SKM-1 treated with dmso at 0.1 percent for 144 hours (cell line): ENCODE measurements around the gene VASP.

ENCODE experiments used
- DNase-seq: peaks from one replicate; lab custom pipeline; 2025; ENCODE audit not compliant: unreplicated experiment; lab: John Stamatoyannopoulos, UW

VASP gene

DNA sequence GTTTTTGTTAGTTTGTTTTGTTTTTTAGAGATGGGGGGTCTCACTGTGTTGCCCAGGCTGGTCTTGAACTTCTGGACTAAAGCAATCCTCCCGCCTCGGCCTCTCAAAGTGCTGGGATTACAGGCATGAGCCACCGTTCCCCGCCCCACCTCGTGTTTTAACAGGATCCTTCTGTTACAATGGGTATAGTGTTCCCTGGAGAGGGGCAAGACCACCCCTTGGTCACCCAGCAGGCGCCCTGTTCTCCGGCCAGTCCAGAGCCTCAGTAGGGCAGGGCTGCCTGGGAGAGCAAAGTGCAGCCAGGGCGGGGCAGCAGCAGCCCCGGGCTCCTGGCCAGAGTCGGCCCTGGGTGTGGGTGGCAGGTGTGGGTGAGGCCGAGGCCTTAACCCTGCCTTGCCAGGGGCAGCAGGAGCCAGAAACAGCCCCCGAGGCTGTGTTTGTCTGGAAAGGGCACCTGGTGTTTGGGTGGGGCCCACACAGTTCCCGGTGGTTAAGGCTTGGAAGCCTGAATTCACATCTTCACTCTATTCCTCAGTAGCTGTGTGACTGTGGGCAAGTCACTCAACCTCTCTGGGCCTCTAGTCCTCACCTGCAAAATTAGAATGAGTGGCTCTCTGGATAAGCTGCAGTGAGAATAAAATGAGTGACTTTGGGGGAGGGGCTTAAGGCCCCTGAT lies 7.2 kb downstream of the VASP start:
- no peak for DNase-seq

DNA sequence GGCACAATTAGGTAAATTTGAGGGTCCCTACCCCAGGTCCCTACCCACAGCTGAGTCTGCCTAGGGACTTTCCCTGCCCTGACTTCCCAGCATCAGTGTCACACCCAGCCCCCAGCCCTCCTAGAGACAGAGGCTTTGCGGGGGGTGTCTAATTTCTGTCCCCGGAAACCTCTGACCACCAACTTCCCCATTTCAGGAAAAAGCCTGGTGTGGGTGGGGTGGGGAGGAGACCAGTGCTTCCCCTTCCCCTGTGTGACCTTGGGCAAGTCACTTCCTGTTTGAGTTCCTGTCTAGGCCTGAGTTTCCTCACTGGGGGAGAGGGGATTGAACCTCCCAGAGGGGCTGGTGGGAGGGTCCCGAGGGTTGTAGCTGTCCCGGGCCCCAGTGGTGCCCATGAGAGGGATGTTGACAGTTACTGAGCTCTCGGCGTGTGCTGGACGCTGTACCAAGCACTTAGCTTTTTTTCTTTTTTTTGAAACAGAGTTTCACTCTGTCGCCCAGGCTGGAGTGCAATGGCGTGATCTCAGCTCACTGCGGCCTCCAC lies 7.9 kb downstream of the VASP start:
- peak; percentile 74 for DNase-seq

DNA sequence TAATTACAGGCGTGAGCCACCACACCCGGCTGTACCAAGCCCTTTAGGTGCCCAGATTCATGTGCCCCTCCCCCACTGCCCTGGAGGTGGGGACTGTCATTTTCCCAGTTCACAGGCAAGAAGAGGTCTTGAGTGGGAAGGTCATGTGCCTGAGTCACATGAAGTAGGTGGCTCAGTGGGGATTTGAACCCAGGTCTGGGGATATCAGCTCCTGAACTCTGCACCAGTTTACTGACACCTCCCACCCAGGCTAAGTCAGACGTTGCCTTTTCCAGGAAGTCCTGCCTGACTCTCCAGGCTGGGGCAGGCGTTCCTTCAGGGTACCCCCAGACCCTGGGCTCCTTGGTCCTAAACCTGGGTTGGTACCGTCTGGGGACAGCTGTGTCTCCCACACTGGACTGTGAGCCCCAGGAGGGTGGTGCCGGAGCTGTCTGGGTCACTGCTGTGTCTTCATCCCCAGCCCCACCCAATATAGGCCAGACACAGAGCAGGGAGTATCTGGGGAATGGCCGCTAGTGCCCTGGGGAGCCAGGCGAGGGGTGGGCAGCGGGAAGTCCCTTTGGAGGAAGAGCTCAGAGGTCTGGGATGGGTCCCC lies 8.6 kb downstream of the VASP start:
- no peak for DNase-seq

DNA sequence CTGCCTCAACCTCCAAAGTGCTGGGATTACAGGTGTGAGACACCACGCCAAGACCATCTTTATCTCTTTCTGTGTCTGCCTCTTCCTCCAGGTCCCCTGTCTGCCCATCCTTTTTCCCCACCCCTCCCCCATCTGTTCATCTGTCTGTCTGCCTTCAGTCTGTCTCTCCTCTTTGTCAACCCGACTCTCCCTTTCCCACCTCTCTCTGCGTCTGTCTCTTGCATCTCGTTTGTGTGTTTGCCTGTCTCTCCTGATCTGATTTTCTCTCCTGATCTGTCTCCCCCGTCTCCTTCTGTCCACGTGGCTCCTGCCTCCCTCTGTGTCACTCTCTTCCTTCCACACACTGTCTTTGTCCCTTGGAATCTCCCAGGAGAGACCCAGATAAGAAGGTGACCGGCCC lies 10.0 kb downstream of the VASP start:
- no peak for DNase-seq

DNA sequence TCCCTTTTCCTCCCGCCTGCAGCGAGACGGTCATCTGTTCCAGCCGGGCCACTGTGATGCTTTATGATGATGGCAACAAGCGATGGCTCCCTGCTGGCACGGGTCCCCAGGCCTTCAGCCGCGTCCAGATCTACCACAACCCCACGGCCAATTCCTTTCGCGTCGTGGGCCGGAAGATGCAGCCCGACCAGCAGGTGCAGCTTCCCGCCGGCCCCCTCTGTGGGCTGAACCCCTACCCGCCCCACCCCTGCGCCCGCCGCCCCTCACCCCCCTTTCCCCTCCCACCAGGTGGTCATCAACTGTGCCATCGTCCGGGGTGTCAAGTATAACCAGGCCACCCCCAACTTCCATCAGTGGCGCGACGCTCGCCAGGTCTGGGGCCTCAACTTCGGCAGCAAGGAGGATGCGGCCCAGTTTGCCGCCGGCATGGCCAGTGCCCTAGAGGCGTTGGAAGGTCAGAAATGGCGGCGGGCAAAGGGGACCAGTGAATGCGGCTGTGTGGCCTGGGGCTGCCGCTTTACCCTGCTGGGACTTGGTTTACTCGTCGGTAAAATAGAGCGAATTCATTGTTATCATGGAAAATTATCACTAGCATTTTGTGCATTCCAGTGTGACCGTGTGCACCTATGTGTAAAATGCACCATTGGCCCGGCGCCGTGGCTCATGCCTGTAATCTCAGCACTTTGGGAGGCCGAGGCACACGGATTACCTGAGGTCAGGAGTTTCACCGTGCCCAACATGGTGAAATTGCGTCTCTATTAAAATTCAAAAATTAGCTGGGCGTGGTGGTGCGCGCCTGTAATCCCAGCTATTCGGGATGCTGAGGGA lies 10.6 kb downstream of the VASP start:
- DNase-seq: no peak

DNA sequence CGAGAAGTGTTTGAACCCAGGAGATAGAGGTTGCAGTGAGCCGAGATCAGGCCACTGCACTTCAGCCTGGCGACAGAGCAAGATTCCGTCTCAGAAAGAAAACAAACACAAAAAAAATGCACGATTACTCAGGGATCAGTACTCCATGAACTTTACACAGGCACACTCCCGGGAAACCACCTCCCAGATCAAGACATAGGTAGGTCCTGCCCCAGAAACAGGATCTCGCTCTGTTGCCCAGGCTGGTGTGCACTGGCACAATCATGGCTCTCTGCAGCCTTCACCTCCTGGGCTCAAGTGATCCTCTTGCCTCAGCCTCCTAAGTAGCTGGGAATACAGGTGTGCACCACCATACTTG lies 11.2 kb downstream of the VASP start:
- DNase-seq: no peak

DNA sequence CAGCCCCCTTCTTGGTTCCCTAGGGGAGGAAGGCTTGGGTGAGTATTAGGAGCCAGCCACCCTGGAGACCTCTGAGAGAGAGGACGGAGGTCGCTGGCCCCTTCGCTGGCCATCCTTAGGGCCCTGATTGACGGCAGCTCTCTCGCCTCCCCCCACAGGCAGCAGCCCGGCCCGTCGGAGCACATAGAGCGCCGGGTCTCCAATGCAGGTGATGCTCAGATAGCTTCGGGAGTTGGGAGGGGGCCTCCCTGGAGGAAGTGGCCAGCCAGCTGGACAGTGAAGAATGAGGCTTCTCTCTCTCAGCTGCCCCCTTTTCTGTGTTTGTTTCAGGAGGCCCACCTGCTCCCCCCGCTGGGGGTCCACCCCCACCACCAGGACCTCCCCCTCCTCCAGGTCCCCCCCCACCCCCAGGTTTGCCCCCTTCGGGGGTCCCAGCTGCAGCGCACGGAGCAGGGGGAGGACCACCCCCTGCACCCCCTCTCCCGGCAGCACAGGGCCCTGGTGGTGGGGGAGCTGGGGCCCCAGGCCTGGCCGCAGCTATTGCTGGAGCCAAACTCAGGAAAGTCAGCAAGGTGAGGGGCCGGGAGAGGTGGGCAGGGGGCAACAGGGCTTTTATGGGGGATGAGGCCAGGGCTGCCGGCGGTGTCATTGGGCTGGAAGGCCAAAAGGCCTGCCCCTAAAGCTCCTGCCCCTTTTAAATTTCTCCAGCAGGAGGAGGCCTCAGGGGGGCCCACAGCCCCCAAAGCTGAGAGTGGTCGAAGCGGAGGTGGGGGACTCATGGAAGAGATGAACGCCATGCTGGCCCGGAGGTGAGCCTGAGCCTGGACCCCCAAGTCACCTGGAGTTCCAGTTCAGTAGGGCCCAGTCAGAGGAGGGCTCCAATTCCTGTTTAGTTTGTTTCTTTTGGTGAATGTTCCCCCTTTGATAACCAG lies 15.0 kb downstream of the VASP start:
- no peak for DNase-seq

DNA sequence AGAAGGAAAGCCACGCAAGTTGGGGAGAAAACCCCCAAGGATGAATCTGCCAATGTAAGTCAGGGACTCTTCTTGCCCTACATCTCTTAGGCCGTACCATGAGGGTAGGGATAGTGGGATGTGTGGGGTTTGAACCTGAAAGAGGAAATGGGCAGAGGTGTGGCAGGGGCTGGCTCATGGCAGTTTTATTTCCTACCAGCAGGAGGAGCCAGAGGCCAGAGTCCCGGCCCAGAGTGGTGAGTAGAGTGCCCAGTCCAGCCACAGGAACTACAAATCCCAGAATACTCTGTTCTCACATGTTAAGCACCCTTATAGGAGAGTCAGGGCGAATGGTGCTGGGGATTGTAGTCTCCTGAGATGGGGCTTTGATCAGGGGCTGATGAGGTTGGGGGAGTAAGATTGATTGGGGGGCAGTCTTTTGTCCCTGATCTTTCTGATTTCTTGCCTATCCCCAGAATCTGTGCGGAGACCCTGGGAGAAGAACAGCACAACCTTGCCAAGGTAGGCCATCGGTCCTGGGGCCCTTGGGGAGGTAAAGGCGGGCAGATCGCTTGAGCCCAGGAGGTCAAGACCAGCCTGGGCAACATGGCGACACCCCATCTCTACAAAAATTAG lies 16.5 kb downstream of the VASP start:
- peak; percentile 66 for DNase-seq

DNA sequence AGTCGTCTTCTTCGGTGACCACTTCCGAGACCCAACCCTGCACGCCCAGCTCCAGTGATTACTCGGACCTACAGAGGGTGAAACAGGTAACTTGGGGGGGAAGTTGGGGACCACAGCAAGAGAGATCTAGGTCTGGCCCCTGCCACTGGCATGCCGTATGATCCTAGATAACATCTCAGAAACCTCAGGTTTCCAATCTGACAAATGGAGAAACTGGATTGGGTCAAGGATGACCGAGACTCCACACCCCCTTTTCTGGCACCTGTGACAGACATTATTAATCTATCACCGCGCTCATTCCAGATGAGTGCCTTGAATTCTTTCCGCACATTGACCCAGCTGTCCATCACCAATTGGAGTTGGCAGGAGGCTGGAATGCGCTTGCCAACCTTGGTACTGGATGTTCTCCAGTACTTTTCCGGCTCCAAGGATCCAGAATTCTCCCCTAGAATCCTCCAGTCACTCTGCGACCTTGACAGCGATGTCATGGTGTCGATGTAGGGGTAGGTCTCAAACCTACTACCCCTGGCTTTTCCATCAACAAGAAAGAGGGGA lies 17.4 kb downstream of the VASP start:
- no peak for DNase-seq

- no peak for DNase-seq
These were observed 18.9 kb downstream of the VASP start for GRCh38 chr19:45526143-45526542.

GRCh38 chr19:45526971-45527370 lies 19.7 kb downstream of the VASP start:
- DNase-seq: no peak

GRCh38 chr19:45527731-45528130 lies 20.5 kb downstream of the VASP start:
- DNase-seq: no peak

DNA sequence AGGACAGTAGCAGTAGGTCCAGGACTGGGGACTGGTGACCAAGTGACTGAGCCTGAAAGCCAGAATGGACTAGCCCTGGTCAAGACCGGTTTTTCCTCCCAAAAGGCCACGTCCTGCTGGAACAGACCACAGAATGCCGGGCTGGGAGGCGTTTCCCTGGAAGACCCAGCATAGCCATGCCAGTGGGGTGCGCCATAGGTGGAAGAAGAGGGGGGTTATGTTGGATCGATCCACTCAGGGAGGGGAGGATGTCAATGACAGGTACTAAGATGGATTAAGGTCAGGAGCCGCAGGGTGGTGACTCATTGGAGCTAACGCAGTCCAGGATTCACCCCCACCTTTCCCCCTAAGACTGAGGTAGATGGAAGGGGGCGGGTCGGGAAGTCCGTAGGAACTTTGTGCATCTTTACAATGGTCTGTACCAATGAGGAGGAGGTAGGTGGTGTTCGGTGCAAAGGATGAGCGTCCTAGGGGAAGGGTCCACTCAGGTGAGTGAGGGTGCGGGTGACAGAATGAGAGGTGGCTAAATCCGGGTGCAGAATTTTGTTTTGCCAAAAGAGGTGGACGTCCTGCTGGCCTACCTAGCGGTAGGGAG lies 21.0 kb downstream of the VASP start:
- DNase-seq: no peak

GRCh38 chr19:45528744-45529419 lies 21.6 kb downstream of the VASP start:
- DNase-seq: no peak

DNA sequence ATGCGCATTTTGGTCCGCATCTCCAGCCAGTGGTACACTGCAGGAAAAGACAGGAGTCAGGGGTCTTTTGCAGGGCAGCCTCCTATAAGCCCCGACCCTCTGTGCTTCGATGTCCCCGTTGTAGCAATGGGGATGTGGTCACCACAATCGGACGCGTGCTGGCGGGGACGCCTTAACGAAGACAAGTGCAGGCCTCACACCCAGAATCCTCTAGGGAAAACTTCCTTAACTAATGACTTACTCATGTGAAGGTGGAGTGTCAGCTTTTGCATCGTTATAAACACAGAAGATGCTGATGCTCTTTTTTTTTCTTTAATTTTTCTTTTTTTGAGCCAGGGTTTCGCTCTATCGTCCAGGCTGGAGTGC lies 22.1 kb downstream of the VASP start:
- DNase-seq: no peak

DNA sequence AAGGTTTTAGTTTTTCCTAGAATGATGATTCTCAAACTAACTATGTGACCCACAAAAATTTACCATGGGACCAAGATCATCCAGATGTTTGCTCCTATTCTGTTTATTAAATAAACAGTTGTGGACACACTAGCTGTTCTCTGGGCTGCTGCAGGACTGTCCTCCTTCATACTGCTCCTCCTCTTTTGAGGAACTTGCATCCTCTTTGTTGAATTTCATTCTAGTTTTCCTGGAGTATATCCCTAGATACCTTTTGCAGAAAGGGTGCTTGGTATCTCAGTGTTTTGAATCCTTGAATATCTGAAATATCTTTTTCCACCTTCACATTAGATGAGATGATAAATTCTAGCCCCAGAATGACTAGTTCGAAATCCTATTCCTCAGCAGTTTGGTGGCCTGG lies 24.1 kb downstream of the VASP start:
- DNase-seq: no peak

- DNase-seq: no peak
These were observed 32.2 kb downstream of the VASP start for GRCh38 chr19:45539459-45539858.

GRCh38 chr19:45542234-45542668 lies 35.0 kb downstream of the VASP start:
- DNase-seq: no peak

DNA sequence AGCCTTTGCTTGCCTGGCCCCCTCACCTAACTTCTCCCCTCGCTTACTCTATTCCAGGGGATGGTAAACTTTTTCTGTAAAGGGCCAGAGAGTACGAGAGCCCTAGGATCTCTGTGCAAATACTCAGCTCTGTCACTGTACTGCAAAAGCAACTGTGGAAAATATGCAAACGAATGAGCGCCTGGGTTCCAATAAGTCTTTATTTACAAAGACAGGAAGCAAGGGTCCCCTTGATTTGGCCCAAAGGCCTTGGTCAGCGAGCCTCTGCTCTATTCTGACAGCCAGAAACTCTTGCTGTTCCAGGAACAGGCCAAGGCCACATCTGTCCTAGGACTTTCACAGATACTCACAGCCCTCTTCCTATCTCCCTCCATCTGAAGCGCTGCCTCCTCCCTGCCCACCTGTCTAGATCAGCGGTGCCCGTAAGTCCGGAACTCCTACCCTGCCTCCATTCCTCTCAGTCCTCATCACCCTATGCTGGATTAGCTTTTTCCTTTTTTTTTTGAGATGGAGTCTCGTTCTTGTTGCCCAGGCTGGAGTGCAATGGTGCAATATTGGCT lies 40.0 kb downstream of the VASP start:
- no peak for DNase-seq
